ENCODE data around the gene CHD8. TPM values are rescaled to one million over a fixed set of nuclear protein-coding genes. Genes with fewer than 3 reads are reported as not detected.

CHD8 gene
- total and polyA plus RNA-seq, 2 of the 13 experiments (the other 11 are each of a cell fraction or from before 2014, with no cell fraction given): 35.1 to 79.6 TPM

DNA sequence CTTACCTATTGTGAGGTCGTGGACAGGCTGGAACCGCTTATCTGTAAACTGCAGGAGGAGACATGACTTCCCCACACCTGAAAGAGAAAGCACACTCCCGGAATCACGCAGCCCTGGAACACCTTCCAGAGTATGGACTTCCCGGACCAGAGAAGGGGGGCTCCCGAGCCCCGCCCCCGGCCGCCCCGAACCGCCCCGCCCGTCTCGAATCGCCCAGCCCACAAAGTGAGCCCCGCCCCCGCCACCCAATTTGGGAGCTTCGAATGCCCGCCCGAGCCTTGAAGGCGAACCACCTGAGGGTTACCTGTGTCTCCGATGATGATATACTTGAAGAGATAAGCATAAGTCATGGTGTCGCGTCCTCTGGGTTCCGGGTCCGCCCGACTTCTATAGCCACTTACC, 20.6 kb upstream of the CHD8 start (continued):
- TF ChIP-seq ZNF34 (CRISPR knock-in tag; IDR thresholded peaks at IDR 0.05; ENCODE audit: borderline replicate concordance) (no peak), MXD4 (CRISPR knock-in tag; IDR thresholded peaks at IDR 0.05) (peak; percentile 7; the same call in 1 of the 2 replicates), TRIM24 (CRISPR knock-in tag; IDR thresholded peaks at IDR 0.05) (no peak), MIER3 (CRISPR knock-in tag; IDR thresholded peaks at IDR 0.05; ENCODE audit: borderline replicate concordance) (no peak), GATA4 (IDR thresholded peaks at IDR 0.05; ENCODE audit: borderline replicate concordance, low read depth) (no peak), IKZF4 (CRISPR knock-in tag; IDR thresholded peaks at IDR 0.05; ENCODE audit: borderline replicate concordance, low read depth, not compliant biosample characterization) (no peak), ZNF569 (CRISPR knock-in tag; IDR thresholded peaks at IDR 0.05; ENCODE audit: borderline replicate concordance) (no peak), KLF16 (CRISPR knock-in tag; IDR thresholded peaks at IDR 0.05) (no peak), ZNF879 (CRISPR knock-in tag; IDR thresholded peaks at IDR 0.05) (no peak), KDM2A (CRISPR knock-in tag; IDR thresholded peaks at IDR 0.05; ENCODE audit: borderline replicate concordance, low read depth) (no peak), MTF1 (CRISPR knock-in tag; IDR thresholded peaks at IDR 0.05) (no peak), EEA1 (CRISPR knock-in tag; IDR thresholded peaks at IDR 0.05; ENCODE audit: borderline replicate concordance) (no peak), PHF20 (CRISPR knock-in tag; IDR thresholded peaks at IDR 0.05) (no peak), ZNF776 (CRISPR knock-in tag; IDR thresholded peaks at IDR 0.05) (no peak), ZFP37 (CRISPR knock-in tag; IDR thresholded peaks at IDR 0.05; ENCODE audit: borderline replicate concordance) (no peak), KLF13 (CRISPR knock-in tag; IDR thresholded peaks at IDR 0.05) (no peak), ZBTB3 (CRISPR knock-in tag; IDR thresholded peaks at IDR 0.05; ENCODE audit: borderline replicate concordance, low read depth) (no peak)
- TF ChIP-seq, protein P1, sequence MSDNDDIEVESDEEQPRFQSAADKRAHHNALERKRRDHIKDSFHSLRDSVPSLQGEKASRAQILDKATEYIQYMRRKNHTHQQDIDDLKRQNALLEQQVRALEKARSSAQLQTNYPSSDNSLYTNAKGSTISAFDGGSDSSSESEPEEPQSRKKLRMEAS (IDR thresholded peaks at IDR 0.05): no peak
- TF ChIP-seq, protein P2, sequence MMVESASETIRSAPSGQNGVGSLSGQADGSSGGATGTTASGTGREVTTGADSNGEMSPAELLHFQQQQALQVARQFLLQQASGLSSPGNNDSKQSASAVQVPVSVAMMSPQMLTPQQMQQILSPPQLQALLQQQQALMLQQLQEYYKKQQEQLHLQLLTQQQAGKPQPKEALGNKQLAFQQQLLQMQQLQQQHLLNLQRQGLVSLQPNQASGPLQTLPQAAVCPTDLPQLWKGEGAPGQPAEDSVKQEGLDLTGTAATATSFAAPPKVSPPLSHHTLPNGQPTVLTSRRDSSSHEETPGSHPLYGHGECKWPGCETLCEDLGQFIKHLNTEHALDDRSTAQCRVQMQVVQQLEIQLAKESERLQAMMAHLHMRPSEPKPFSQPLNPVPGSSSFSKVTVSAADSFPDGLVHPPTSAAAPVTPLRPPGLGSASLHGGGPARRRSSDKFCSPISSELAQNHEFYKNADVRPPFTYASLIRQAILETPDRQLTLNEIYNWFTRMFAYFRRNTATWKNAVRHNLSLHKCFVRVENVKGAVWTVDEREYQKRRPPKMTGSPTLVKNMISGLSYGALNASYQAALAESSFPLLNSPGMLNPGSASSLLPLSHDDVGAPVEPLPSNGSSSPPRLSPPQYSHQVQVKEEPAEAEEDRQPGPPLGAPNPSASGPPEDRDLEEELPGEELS (CRISPR knock-in tag; IDR thresholded peaks at IDR 0.05): 0 out of 2 replicates have a peak, but pooled peaks have one; percentile 13
- TF ChIP-seq, protein P3, sequence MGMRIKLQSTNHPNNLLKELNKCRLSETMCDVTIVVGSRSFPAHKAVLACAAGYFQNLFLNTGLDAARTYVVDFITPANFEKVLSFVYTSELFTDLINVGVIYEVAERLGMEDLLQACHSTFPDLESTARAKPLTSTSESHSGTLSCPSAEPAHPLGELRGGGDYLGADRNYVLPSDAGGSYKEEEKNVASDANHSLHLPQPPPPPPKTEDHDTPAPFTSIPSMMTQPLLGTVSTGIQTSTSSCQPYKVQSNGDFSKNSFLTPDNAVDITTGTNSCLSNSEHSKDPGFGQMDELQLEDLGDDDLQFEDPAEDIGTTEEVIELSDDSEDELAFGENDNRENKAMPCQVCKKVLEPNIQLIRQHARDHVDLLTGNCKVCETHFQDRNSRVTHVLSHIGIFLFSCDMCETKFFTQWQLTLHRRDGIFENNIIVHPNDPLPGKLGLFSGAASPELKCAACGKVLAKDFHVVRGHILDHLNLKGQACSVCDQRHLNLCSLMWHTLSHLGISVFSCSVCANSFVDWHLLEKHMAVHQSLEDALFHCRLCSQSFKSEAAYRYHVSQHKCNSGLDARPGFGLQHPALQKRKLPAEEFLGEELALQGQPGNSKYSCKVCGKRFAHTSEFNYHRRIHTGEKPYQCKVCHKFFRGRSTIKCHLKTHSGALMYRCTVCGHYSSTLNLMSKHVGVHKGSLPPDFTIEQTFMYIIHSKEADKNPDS (CRISPR knock-in tag; IDR thresholded peaks at IDR 0.05): no peak
- TF ChIP-seq, protein P4, sequence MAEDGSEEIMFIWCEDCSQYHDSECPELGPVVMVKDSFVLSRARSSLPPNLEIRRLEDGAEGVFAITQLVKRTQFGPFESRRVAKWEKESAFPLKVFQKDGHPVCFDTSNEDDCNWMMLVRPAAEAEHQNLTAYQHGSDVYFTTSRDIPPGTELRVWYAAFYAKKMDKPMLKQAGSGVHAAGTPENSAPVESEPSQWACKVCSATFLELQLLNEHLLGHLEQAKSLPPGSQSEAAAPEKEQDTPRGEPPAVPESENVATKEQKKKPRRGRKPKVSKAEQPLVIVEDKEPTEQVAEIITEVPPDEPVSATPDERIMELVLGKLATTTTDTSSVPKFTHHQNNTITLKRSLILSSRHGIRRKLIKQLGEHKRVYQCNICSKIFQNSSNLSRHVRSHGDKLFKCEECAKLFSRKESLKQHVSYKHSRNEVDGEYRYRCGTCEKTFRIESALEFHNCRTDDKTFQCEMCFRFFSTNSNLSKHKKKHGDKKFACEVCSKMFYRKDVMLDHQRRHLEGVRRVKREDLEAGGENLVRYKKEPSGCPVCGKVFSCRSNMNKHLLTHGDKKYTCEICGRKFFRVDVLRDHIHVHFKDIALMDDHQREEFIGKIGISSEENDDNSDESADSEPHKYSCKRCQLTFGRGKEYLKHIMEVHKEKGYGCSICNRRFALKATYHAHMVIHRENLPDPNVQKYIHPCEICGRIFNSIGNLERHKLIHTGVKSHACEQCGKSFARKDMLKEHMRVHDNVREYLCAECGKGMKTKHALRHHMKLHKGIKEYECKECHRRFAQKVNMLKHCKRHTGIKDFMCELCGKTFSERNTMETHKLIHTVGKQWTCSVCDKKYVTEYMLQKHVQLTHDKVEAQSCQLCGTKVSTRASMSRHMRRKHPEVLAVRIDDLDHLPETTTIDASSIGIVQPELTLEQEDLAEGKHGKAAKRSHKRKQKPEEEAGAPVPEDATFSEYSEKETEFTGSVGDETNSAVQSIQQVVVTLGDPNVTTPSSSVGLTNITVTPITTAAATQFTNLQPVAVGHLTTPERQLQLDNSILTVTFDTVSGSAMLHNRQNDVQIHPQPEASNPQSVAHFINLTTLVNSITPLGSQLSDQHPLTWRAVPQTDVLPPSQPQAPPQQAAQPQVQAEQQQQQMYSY (CRISPR knock-in tag; IDR thresholded peaks at IDR 0.05): no peak
- TF ChIP-seq, protein P5, sequence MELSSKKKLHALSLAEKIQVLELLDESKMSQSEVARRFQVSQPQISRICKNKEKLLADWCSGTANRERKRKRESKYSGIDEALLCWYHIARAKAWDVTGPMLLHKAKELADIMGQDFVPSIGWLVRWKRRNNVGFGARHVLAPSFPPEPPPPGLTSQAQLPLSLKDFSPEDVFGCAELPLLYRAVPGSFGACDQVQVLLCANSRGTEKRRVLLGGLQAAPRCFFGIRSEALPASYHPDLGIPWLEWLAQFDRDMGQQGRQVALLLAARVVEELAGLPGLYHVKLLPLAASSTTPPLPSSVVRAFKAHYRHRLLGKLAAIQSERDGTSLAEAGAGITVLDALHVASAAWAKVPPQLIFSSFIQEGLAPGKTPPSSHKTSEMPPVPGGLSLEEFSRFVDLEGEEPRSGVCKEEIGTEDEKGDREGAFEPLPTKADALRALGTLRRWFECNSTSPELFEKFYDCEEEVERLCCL (CRISPR knock-in tag; IDR thresholded peaks at IDR 0.05; ENCODE audit: borderline replicate concordance): no peak
